Spleen (tissue), 11 donors: Measurements from ENCODE around the gene BRD4. TPM values are rescaled to one million over a fixed set of nuclear protein-coding genes. Genes with fewer than 3 reads are reported as not detected.
A peak's percentile ranks its signal among the peaks of the same experiment; 100 is the strongest.

ENCODE experiments used
- DNase-seq: peaks from one replicate; pipeline ENCODE4 v3.0.0-alpha.2; 2020
- H3K27ac ChIP-seq, 8 donors: fragments of 200-600 bp; sonication (generic) in 7 of 8; 1 replicate in 4 of 8; 2 replicates in 4 of 8; pipeline versions ENCODE4 v1.5.0 to v1.8.0; 2016 to 2021; ENCODE audit warnings: inconsistent platforms in 4 of 8, mild to moderate bottlenecking in 4 of 8, moderate library complexity in 1 of 8
- H3K27me3 ChIP-seq, 7 donors: fragments of 200-600 bp; sonication (generic) in 6 of 7; replicated peaks in 1 of 7; 1 replicate in 4 of 7; 2 replicates in 3 of 7; pipeline versions ENCODE4 v1.5.0 to v1.8.0; 2016 to 2021; ENCODE audit warnings: inconsistent platforms in 3 of 7, mild to moderate bottlenecking in 1 of 7
- H3K36me3 ChIP-seq, 6 donors: fragments of 200-600 bp; sonication (generic) in 5 of 6; 1 replicate in 4 of 6; 2 replicates in 2 of 6; pipeline versions ENCODE4 v1.5.0 to v1.8.0; 2016 to 2021; ENCODE audit warnings: inconsistent platforms in 2 of 6
- H3K4me1 ChIP-seq, 6 donors: fragments of 200-600 bp; sonication (generic) in 5 of 6; 1 replicate in 3 of 6; 2 replicates in 3 of 6; pipeline versions ENCODE4 v1.5.0 to v1.8.0; 2016 to 2021; ENCODE audit warnings: inconsistent platforms in 3 of 6
- H3K4me3 ChIP-seq, 8 donors: fragments of 200-600 bp; sonication (generic) in 7 of 8; 1 replicate in 4 of 8; 2 replicates in 4 of 8; pipeline versions ENCODE4 v1.5.0 to v1.8.0; 2016 to 2021; ENCODE audit warnings: inconsistent platforms in 4 of 8, mild to moderate bottlenecking in 4 of 8, moderate library complexity in 2 of 8
- H3K9me3 ChIP-seq, 8 donors: fragments of 200-600 bp; sonication (generic) in 7 of 8; 1 replicate in 4 of 8; 2 replicates in 4 of 8; pipeline versions ENCODE4 v1.5.0 to v1.8.0; 2016 to 2021; ENCODE audit warnings: inconsistent platforms in 4 of 8
- CTCF ChIP-seq, 11 experiments: fragments of 200-600 bp in 7 of 11; fragments of 450-650 bp in 4 of 11; sonication (generic) in 4 of 11; IDR thresholded peaks in 8 of 11; conservative IDR thresholded peaks in 3 of 11; 1 replicate in 7 of 11; 2 replicates in 4 of 11; pipeline versions ENCODE4 v1.4.0 to v1.8.0; 2016 to 2021; ENCODE audit warnings: antibody characterized with exemption in 11 of 11, inconsistent platforms in 4 of 11, mild to moderate bottlenecking in 1 of 11
- POLR2A ChIP-seq, 3 donors: fragments of 450-650 bp; IDR thresholded peaks; one replicate each; pipeline ENCODE4 v1.5.1; 2017; ENCODE audit warnings: antibody characterized with exemption in 3 of 3, mild to moderate bottlenecking in 1 of 3
- POLR2AphosphoS5 ChIP-seq, 3 donors: sonication (generic); formaldehyde crosslinking; IDR thresholded peaks; one replicate each; pipeline ENCODE4 v1.5.1; 2017; ENCODE audit warnings: antibody characterized with exemption in 3 of 3
- WGBS, 5 donors: extraction: QIAGEN DNeasy Blood & Tissue Kit in 3 of 5; methylation state at CpG; one replicate each; pipeline versions ENCODE4 v1.1.5 to v1.1.7; 2013 to 2018; 5-methylcytosine and 5-hydroxymethylcytosine counted together
- intact Hi-C: fragments of 100-400 bp; cut with DNase I; formaldehyde crosslinking; loops from one replicate; pipeline ENCODE4 v1.15.0; 2023; ENCODE audit warnings: low total_unique reads
- polyA plus RNA-seq, 3 donors: library from polyadenylated mRNA; stranded (reverse); fragments of 200-250 nt; gene quantifications; one replicate each; pipeline ENCODE4 v1.2.1, GENCODE V29; 2013
- total RNA-seq, 7 donors: library from RNA; depleted of rRNA in 3 of 7; stranded (reverse); fragments of >200 nt in 3 of 7; fragmentation: NEBNext Ultra II Directional in 4 of 7; extraction: Animal tissue kit (Norgen Biotek cat#: 25700) in 4 of 7; gene quantifications; one replicate each; pipeline versions ENCODE4 v1.1.0 to v1.2.1, GENCODE V29; 2016 to 2021
- donor health status: healthy with polysubstance abuse.
- donor health status: DM: no; HTN: no; CAD: no; lungs with moderate emphysema.
- donor health status: DM: no; HTN: no; CAD: no.
- donor health status: Bipolar disorder and iron deficiency.
- donor health status: healthy.
- donor health status: DM: no; HTN: no; CAD: no.
- donor health status: DM: yes; HTN: yes; CAD: no.

Gene BRD4
- total and polyA plus RNA-seq, 10 donors, result 10.3 to 146 (median 68.0) TPM

DNA sequence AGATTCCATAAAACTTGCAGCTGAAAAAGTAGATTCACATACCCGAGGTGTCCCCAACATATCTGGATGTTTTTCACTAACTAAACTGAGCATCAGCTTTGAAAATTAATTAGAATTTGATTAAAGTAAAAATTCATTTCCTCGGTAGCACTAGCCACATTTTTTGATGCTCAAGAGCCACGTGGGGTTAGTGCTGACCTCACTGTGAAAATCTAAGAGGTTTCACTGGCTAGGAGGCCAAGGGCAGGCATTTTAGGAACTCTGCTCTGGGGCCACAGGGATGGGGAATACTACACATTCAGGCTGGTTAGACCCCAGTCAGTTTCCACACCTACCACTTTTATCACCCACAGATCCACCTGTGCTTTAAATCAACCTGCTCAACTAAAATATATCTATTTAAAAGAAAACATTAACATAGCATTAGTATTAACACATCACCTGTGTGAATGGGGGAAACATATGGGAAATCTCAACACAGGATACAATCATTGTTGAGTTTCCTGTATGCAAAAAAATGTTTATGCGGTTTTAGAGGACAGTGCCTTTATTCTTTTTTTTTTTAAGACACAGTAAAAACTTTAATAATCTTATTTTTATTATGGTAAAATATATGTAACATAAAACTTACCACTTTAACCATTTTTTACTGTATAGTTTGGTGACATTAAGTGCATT, 45.5 kb downstream of the BRD4 start:
- Histone ChIP-seq H3K36me3 (no peaks in the 10 kb centered on the region), H3K27me3 (no peaks in the 10 kb centered on the region), H3K9me3 (no peaks in the 10 kb centered on the region), H3K4me3 (peak overlapping the region in 1 of 8 donors; percentile 29), H3K27ac (peak overlapping the region in 6 of 8 donors; percentile 1 to 78 (median 44)), H3K4me1 (peaks cover 98 to 100% (median 100%) of the 10 kb centered on the region in 6 donors)
- intact Hi-C loops, result no loop called here
- TF ChIP-seq POLR2AphosphoS5 (IDR thresholded peaks at IDR 0.05), result no peak
- no peak for TF ChIP-seq POLR2A (IDR thresholded peaks at IDR 0.05)
- TF ChIP-seq CTCF (IDR thresholded peaks at IDR 0.05 in 8 of 11, conservative IDR thresholded peaks at IDR 0.05 in 3 of 11), result no peak
- DNase-seq, result no peak
- 25 to 30% (median 27%) methylated on average over 4 of the region's 4 CpGs for WGBS, 5 donors

GRCh38 chr19:15285896-15286591, 46.3 kb downstream of the BRD4 start:
- WGBS, 5 donors, result 58 to 63% (median 61%) methylated on average over 11 of the region's 11 CpGs
- H3K4me1 ChIP-seq, result peaks cover 98 to 100% (median 100%) of the 10 kb centered on the region in 6 donors
- H3K27ac ChIP-seq, result peak overlapping the region in 6 of 8 donors; percentile 1 to 78 (median 44)
- TF ChIP-seq POLR2AphosphoS5 (IDR thresholded peaks at IDR 0.05), result peak in 2 of 3 donors; percentile 30 to 71
- no peak for TF ChIP-seq POLR2A (IDR thresholded peaks at IDR 0.05)
- H3K4me3 ChIP-seq, result peak overlapping the region in 1 of 8 donors; percentile 29
- no peaks in the 10 kb centered on the region for H3K36me3 ChIP-seq
- intact Hi-C loops, result no loop called here
- peak; percentile 71 for DNase-seq
- H3K27me3 ChIP-seq, result no peaks in the 10 kb centered on the region
- no peaks in the 10 kb centered on the region for H3K9me3 ChIP-seq

DNA sequence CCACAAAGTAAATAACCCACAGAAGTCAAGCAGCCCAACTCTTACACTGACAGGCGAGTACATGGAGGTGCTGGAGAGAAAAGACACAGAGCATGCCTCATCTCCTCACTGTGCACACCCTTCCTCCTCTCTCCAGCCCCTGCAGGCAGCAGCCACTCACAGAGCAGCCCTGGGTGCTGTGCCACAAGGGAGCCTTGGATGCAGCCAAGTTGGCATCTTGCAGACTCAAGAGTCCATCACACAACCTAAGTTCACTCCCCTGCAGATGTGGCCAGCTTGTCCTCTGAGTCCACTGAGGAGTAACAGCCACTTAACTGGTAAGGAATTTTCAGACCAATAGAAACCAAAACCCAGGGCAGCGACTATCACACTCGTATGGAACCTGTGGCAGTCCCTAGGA, 47.4 kb downstream of the BRD4 start:
- H3K4me3 ChIP-seq, result no peak overlapping the region
- H3K27ac ChIP-seq, result peak overlapping the region in 3 of 8 donors; percentile 39 to 48 (median 39)
- TF ChIP-seq POLR2A (IDR thresholded peaks at IDR 0.05), result no peak
- H3K27me3 ChIP-seq, result no peaks in the 10 kb centered on the region
- no peaks in the 10 kb centered on the region for H3K9me3 ChIP-seq
- intact Hi-C loops, result no loop called here
- WGBS, 5 donors, result 68 to 88% (median 78%) methylated on average over 3 of the region's 3 CpGs
- DNase-seq, result peak; percentile 66
- H3K36me3 ChIP-seq, result no peaks in the 10 kb centered on the region
- H3K4me1 ChIP-seq, result peaks cover 99 to 100% (median 100%) of the 10 kb centered on the region in 6 donors

DNA sequence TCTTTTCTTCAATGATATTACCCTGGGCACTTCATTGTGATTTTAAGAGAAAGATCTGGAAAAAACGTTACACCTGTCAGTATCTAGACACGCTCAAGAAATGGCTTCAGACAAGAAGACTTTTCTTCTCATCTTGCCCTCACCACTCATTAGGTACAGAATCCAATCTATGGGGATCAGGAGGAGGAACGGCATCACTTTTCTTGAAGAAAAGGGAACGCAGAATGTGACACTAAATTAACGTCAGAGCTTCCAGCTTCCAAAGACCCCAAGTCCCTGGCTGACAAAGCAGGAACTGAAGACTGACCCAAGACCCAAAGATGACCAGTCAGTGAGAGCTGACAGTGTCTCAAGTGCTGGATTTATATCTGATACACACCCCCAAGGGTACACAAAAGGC, 48.2 kb downstream of the BRD4 start:
- TF ChIP-seq CTCF (IDR thresholded peaks at IDR 0.05 in 8 of 11, conservative IDR thresholded peaks at IDR 0.05 in 3 of 11), result no peak
- no peak for TF ChIP-seq POLR2AphosphoS5 (IDR thresholded peaks at IDR 0.05)
- no peak for TF ChIP-seq POLR2A (IDR thresholded peaks at IDR 0.05)
- no peak for DNase-seq
- Histone ChIP-seq H3K4me3 (no peak overlapping the region), H3K36me3 (no peaks in the 10 kb centered on the region), H3K27me3 (no peaks in the 10 kb centered on the region), H3K9me3 (no peaks in the 10 kb centered on the region), H3K27ac (peak overlapping the region in 3 of 8 donors; percentile 28 to 70 (median 59)), H3K4me1 (peaks cover 99 to 100% (median 100%) of the 10 kb centered on the region in 6 donors)
- 80 to 94% (median 93%) methylated on average over 5 of the region's 5 CpGs for WGBS, 5 donors
- intact Hi-C loops, result no loop called here
